ENCODE measurements around the gene CEP85L.

The CEP85L gene

DNA sequence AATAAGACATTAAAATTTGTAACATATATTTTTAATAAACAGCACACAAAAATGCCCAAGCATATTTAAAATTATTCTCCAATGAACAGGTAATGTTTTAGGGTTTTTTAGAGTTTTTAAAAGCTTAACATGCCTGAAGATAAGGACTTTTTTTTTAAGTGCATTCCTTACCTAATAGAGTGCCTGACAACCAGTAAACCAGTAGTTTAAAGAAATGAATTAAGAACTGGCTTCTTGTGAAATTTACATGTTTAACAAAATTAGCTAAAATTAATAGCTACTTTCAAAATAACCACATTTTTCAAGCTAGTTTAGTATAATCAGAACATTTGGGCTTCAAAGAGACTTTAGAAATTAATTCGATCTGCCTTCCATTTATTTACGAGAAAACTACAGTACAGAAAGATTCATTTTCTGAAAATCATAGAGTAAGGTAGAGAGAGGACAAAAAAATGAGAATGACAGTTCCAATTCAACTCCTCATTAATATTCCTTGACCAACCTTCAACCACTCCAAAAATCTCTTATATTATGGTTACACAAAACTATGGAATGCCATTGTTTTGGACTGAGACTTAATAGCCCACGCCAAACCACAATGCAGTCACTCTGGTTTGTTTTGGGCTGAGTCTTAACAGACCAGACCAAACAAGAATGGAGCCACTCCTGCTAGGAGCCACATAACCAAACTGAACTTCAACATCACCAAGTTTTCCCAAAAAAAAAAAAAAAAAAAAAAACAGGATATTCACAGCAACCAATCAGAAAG, 109.0 kb downstream of the CEP85L start:
- peak; percentile 21 for DNase-seq (ENCODE audit: low read depth)

DNA sequence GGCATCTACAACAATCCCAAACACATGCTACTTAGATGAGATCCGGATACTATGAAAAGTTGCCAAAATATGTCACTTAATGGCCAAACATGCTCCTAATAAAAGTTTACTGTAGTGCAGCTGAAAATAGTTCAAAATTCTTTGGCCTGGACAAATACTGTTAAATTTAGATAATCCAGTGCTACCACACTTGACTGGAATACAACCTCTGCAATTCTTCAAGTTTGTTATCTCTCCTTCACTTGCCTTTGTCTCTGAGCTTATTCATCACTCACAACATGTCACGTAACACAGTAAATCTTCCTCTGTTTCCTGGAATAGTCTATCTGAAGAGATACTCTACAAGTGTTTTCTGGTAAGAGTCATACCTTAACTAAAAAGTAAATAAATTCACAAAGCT, 113.8 kb downstream of the CEP85L start:
- DNase-seq (ENCODE audit: low read depth) = peak; percentile 29

GRCh38 chr6:118536478-118536877, 114.9 kb downstream of the CEP85L start:
- no peak for DNase-seq (ENCODE audit: low read depth)

DNA sequence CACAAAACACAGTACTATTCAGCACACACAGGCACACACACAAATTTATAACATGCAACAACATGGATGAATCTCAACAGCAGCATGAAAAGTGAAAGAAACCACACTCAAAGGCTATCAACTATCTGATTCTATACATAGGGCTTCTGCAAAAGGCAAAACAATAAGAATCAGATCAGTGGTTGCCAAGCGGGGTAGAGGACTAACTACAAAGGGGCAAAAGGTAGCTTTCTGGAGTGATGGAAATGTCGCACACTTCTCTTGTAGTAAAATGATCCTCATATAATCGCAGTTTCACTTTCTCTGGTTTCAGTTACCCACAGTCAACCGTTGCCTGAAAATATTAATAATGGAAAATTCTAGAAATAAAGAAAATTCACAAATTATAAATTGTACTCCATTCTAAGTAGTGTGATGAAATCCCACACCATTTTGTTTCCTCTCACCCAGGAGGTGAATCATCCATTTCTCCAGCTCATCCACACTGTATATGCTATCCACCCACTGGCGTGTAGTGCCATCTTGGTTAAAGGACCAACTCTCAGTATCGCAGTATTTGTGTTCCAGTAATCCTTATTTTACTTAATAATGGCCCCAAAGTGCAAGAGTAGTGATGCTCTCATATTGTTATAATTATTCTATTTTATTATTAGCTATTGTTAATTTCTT, 116.1 kb downstream of the CEP85L start:
- DNase-seq (ENCODE audit: low read depth) = no peak

DNA sequence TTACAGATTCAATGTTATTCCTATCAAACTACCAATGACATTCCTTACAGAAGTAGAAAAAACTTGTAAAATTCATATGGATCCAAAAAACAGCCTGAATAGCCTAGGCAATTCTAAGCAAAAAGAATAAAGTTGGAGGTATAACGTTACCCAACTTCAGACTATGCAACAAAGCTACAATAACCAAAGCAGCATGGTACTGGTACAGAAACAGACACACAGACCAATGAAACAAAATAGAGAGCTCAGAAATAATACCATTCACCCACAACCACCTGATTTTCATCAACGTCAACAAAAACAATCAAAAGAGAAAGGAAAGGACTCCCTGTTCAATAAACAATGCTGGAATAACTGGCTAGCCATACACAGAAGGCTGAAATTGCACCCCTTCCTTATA, 120.4 kb downstream of the CEP85L start:
- DNase-seq (ENCODE audit: low read depth) = no peak

- DNase-seq (ENCODE audit: low read depth) = no peak
Measured at GRCh38 chr6:118529756-118530155, 121.6 kb downstream of the CEP85L start.

GRCh38 chr6:118528129-118528528, 123.3 kb downstream of the CEP85L start:
- no peak for DNase-seq (ENCODE audit: low read depth)

DNA sequence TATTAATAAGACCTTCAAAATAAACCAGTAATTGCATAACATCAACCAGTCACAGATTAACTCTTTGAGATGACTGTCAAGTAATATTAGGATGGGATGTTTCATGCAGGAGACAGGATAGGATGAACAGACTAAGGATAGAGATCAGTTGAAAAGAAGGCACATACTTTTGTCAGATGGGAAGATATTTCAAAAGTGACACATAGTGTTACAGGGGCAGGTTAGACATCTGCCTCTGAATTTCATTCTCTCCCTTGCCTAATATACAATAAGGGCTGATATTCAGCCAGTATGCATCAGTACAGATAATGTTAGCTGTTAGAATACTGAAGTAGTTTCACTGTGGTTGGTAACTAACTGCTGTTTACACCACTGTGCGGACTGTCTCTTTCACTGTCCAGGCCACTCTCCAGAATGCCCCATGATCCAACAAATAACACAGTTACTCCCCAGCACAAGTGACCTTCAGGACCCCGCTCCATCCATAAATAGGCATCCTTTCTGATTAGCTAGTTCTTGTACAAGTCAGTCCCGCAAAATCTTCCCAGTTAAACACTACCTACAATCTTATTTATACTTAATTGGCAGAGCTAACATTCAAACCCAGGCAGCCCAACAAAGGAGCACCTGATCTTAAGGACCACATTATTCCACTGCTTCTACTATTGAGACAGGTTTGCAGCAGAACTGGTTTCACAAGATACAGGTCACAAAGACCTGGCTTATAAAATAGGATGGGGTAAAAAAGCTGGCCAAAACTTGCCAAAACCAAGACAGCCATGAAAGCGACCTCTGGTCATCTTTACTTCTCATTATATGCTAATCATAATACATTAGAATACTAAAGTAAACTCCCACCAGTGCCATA, 125.2 kb downstream of the CEP85L start:
- no peak for DNase-seq (ENCODE audit: low read depth)

DNA sequence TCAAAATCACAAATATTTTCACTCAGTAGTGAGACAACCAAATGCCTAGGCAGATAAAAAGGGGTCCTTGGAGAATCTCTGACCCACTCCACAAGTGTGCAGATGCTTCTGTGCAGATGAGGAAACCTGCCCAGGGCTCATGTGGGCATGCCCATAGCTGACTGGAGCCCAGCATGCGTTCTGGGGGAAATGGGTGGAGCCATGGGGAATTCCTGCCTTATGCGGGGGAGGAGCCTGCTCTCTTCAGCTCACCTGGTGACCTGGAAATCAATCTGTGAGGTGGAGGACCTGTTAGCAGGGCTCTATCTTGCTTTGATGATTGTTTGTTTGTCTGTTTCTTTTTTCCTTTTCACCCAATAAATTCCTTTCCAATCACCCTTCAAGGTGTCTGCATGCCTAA, 126.7 kb downstream of the CEP85L start:
- DNase-seq (ENCODE audit: low read depth) = no peak

DNA sequence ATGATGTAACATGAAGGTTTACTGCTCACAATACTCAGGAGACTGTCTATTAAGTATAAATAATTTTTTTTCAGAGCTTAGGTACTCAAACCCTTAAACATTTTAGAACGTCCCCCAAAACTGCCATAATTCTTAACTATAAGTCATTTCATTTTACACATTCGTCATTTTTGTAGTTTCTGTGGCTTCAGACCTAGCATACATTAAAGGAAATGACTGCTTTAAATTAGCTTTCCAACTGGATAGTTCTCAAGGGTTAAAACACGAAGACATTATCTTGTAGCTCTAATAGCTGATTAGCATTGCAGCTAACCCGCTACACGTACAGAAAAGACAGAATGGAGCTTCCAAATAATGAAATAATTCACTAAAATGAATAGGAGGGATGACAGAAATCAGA, 128.2 kb downstream of the CEP85L start:
- no peak for DNase-seq (ENCODE audit: low read depth)

GRCh38 chr6:118522422-118522821, 129.0 kb downstream of the CEP85L start:
- no peak for DNase-seq (ENCODE audit: low read depth)

GRCh38 chr6:118514689-118515088, 136.7 kb downstream of the CEP85L start:
- DNase-seq (ENCODE audit: low read depth) = no peak

GRCh38 chr6:118511930-118512715, 139.3 kb downstream of the CEP85L start:
- DNase-seq (ENCODE audit: low read depth) = no peak

GRCh38 chr6:118509009-118509617, 142.3 kb downstream of the CEP85L start:
- no peak for DNase-seq (ENCODE audit: low read depth)

DNA sequence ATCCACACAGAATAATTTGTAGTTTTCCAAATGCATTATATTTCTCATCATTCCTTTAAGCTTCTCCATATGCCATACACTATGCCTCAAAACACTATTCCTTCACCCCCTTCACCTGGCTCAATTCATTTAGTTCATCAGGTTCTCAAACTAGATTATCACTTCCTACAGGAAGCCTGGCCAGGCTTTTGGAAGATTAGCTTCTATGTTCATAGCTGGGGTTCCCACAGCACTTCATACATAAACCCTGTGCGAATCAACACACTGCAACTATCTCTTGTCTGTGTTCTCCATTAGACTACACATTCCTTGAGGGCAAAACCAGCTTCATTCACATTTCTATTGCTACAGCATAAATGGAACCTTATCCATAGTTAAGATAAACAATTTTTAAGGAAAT, 143.8 kb downstream of the CEP85L start:
- no peak for DNase-seq (ENCODE audit: low read depth)

DNA sequence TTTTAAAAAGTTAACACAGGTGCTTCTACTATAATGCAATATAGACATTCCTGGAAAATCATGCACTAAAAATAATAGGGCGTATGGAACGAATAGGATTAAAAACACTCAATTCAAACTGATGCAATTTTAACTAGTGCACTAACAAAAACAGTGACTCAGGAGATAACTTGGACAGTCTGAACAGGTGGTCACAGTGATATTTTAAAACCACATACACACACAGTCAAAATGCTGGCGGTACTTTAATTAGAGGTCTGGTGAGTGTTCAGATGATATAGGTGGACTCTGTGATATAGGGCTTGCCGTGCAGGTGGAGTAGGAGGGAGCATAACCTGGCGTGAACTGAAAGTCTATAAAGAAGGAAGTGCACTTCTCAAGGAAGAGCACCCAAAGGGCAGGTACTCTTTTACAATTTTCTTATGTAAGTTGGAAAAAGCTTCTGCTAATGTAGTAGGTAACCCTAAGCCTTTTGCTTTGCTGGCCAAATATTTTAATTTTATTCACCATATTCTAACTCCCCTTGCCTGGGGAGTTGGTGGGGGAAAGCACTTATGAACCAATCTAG, 145.2 kb downstream of the CEP85L start:
- DNase-seq (ENCODE audit: low read depth) = no peak

DNA sequence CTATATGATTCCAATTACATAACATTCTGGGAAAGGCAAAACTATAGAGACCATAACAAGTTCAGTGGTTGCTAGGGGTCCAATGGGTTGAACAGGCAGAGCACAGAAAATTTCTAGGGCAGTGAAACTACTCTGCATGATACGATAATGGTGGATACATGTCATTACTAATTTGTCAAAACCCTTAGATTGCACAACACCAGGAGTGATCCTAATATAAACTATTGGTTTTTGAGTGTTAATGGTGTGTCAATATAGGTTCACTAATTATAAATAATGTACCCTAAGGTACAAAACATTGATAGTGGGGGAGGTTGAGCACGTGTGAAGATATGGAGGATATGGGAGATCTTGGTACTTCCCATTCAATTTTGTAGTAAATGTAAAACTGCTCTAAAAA, 145.7 kb downstream of the CEP85L start:
- DNase-seq (ENCODE audit: low read depth) = no peak

DNA sequence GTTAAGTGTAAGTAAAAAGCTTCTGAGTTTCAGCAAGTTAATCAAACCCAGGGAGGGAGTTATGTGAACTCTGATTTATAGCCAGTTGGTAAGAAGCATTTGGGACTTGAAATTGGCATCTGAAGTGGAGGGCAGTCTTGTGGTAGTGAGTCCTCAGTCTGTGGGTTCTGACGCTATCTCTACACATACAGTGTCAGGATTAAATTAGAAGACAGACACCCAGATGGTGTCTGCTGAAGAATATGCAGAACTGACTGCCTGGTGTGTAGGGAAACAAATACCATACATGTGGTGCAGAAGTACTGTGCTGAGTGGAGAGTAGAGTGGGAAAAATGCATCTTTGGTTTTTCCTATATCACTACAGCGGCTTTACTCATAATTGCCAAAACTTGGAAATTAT, 146.8 kb downstream of the CEP85L start:
- DNase-seq (ENCODE audit: low read depth) = no peak

DNA sequence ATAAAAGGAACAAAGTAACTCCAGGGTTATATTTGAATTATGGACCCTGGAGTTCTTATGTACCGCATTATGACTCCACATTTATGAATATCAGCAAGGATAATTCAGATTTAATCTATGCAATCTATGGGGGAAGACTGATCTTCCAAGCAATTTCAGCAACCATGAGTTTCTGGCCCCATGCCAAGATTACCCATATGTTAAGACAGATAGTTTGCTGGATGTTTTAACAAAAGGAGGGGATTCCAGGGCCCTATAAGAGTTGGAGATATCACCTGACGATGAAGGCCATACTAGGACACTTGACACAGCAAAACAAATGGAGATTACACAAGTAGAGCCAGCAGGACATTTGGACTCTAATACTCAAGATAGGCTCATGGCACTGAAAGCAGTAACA, 149.2 kb downstream of the CEP85L start:
- no peak for DNase-seq (ENCODE audit: low read depth)

DNA sequence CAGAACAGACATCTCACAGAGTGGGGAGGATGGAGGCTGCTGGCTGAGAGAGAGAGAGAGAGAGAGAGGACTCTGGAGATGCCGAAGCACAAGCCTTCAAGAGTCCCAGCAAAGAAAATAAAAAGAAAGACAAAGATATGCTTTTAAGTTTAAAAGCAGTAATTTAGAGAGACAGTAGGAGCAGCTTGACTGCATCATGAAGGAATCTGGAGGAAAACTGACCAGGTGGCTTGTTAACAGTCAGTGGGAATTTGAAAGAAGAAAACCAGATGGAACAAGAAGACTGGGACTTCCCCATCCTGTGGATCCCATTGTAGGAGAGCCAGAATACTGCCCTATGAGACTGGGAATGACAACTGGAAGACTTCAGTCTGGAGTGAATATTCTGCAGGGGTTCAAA, 149.6 kb downstream of the CEP85L start:
- no peak for DNase-seq (ENCODE audit: low read depth)

DNA sequence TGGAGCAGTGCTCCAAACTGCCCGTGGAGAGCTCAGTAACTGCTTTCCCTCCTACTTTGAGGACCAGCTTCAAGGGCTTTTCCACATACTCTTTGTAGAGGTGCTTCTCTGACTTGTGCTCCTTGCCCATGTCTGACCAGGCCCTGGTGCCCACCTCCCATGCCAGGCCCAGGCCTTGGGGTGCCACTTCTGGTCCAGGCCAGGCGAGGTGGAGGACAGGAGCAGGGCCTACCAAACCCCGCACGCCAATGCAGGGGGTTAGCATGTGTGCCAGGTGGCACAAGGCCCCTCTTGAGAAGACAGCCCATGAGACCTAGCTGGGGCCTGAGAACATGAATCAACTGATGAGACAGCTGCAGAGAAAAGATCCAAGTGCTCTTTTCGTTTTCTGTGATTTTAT, 150.3 kb downstream of the CEP85L start:
- DNase-seq (ENCODE audit: low read depth) = no peak

All from GM04504 (cell line).